ENCODE measurements around the gene POM121L2.
"Not testable (repeated sequence)": the region's sequence is repeated elsewhere in the genome, so short reads cannot be mapped to it uniquely, and the experiment has no call there.

Gene POM121L2

DNA sequence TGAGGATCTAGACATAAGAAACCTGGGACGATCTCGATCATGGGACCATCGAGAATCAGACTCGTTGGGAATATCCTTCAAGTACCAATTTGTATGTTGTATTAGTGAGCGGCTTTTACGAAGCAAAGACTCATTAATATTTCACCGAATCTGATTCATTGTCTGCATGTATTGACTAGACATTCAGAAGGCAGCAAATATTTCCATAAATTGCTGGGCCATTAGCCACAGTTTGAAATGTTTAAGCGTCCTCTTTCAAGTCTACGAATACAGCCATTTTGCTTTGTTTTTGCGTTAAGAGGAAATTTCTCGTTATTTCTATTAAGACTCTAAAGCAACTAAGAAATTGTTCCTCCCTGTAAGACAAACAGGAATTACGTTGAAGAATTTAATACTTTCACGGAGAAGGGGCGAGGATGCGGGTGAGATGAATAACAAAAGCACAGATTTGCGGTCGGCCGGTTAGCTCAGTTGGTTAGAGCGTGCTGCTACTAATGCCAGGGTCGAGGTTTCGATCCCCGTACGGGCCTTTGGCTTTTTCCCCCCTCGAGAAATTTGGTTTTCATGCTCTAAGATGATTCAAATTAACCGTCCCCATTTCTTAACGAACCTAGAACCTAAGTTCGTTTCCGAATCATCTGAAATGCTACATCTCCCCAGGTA, 18.5 kb downstream of the POM121L2 start:
- no peak for DNase-seq

DNA sequence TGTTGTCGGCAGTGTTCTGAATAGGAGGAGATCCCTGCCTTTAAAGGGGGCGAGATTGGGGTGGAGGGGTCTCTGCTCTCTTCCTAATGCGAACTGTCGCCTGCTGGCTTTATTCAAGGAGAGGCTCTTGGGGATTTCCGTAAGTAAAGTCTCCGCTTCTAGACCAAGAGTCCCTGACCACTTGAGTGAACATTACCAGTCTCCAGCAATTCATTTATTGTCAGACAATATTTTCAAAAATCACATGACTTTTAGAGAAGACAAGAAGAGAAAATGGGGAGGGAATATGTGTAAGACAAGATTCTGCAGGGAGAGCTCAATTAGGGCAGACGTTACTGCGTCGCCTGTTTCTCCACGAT, 21.2 kb downstream of the POM121L2 start:
- no peak for DNase-seq

DNA sequence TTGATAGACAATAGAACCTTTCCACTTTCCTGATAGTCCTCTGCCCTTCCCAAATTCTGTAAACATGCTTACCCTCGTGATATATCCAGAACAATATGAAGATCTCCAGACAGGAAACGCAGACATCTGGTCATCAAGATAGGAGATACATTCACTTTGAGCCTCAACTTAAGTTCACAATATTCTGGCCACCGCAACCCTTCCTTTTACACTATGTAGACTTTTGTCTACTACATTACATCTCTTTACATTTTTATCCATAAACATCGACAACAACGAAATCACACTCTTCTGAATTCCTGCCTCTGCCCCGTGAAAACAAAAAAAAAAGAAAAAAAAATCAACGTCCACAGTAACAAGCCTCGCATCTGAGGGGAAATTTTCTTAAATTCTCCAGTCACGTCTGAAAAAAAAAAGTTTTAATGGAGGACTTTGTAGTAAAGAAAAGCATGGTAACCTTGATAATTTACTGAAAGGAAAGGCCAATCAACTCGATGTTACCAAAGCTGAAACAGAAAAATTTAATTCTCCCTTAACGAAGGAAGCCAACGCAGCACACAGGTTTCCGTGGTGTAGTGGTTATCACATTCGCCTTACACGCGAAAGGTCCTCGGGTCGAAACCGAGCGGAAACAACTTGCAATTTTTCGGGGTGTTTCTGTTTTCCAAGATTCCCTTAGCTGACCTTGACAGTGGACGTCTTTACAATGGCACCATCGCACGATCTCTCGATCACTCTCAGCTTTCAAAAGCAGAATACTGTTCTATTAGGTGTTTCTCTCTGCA, 21.8 kb downstream of the POM121L2 start:
- no peak for DNase-seq

DNA sequence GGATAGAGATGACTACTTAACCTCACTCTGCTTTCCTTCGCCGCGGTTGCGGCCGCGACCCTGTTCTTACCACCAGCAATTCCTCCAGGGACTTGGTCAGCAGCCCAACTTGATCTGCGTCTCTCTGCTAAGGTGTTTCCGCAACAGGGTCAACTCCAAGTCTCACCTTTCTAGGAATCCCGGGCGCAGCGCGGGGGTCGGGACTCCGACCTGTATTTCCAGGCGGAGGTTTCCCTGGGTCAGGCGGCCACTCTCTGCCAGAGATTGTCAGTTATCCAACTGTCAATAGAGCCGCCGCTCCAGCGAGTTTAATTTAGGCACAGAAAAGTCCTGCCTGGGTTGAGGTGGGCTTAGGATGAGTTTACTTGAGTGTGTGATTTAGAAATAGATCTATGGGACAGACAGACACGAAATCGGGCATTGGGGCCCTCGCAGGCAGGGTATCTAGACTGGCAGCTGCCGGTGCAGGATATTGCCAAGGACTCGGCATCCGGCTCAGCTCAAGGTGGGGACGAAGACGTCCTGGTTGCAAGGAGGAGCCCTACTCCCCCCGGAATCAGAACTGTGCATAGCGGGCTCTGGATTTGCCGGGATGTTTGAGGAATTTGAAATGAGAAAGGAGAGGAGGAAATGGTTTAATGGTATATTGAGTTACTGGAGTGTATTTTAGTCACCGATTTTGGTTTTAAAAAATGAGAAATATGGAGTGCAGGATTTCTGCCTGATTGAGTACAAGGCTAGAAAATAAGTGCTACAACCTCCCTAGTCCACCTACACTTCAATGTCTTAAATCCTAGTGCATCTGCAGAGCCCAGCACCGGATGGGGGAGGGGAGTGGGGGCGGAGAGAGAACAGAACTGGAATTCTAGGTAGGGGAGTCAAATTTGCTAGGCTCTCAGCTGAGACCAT, 23.7 kb downstream of the POM121L2 start:
- DNase-seq = no peak

DNA sequence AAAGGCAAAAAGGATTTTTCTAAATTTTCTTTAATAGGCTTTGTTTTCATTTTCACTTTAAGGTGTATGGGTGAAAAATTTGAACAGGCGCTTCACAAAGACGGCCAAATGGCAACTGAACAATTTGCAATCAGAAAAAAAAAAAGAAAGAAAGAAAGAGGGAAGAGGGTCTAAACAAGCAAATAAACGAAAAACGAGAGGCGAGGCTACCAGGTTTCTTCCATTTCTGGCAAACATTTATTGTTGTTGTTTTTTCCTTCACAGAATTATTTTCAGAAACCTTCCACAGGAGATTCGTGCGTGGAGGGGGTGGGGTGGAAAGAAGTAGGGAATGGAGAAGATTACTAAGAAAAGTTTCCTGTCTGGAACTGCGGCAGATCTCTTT, 24.3 kb downstream of the POM121L2 start:
- no peak for DNase-seq

DNA sequence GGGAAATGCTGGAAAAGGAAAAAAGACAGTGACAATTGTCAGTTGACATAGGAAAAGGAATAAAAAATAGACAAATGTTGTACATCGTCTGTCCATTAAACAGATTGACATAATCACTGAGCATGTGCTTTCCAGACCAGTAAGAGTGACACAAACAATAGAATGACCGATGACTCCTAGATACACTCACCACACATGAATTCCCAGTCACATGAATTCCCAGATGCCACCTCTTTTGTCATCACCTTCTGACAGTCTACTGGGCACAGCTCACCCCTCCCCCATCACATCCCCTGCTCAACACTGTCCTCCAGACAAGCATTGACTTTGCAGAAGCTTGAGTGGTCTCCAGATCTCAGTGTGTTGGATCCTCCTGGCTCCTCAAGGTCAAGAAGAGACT, 25.9 kb downstream of the POM121L2 start:
- DNase-seq = no peak

DNA sequence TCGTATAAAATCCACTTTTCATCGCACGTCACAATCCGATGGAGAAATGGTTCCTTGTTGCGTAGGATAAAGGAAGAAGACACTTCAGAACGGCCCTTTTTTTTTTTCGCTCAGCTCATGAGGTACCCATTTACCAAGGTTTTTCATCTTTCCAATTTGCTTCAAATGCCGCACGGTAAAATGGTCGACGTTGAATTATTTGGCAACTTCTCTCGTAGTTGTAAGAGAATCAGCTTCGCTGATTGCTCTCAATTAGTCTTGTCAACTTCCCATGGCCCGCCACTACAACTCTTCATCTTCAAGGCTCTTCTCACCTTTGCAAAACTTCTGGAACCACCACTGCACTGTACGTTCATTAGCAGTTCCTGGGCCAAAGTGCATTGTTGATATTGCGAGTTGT, 28.8 kb downstream of the POM121L2 start:
- no peak for DNase-seq

DNA sequence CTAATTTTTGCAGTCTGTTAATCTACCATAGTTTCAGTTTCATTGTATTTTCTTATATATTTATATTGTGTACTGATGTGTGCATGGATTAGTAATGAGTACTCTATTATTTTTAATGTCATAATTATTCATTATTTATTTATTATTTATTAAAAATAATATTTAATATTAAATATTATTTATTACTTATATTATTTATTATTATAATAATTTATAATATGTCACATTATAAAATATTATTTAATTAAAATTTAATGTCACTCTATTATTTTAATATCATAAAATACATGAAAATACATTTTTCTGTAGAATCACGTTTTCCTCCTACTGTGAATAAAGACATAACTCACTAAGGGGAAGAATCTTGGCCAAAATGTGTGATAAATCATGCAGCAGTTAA, 30.5 kb downstream of the POM121L2 start:
- DNase-seq = no peak

DNA sequence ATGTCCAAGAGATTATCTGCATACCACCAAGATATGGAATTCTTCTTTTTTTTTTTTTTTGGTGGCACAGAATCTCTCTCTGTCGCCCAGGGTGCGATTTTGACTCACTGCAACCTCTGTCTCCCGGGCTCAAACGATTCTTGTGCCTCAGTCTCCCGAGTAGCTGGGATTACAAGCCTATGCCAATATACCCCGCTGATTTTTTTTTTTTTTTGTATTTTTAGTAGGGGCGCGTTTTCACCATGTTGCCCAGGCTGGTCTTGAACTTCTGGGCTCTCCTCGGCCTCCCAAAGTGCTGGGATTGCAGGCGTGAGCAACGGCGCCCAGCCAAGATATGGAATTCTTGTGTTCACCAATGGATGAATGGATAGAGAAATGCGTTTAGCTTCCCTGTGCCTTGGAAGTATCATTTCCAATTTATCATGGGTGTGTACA, 31.0 kb downstream of the POM121L2 start:
- no peak for DNase-seq

DNA sequence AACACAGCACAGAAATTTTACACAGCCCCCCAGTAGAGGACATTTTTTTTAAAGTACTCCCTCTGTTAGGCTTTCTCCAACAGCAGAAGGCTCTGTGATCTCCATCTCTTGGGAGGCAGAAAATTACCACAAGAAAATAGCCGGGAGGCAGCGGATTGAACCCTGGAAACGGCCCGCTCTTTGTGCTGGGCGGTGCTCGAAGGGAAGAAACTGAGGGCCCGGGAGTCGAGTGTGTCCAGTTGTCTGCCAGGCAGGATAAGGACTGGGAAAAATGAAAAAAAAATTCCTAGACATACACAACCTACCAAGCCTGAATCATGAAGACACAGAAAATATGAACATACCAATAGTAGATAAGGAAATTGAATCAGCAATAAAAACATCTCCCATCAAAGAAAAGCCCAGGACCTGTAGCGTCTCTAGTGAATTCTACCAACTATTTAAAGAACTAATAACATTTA, 31.5 kb downstream of the POM121L2 start:
- no peak for DNase-seq

DNA sequence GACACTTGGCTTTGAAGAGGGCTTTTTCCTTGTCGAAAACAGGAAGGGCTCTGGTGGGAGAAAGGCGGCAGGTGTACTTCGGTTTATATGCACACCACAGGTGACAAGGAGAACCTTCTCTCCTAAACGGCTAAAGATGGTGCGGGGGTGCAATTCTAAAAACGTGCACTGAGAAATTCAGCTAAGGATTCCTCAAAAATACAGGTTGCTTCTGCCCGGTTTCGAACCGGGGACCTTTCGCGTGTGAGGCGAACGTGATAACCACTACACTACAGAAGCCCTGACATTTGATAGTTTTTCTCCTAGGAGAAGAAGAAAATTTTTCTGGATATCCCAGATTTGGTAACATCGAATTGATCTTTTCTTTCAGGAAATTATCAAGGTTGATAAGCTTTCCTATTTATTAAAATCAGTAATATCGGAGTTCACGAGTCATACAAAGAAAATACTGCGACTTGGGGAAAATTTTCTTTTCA, 32.0 kb downstream of the POM121L2 start:
- DNase-seq = peak; percentile 27

DNA sequence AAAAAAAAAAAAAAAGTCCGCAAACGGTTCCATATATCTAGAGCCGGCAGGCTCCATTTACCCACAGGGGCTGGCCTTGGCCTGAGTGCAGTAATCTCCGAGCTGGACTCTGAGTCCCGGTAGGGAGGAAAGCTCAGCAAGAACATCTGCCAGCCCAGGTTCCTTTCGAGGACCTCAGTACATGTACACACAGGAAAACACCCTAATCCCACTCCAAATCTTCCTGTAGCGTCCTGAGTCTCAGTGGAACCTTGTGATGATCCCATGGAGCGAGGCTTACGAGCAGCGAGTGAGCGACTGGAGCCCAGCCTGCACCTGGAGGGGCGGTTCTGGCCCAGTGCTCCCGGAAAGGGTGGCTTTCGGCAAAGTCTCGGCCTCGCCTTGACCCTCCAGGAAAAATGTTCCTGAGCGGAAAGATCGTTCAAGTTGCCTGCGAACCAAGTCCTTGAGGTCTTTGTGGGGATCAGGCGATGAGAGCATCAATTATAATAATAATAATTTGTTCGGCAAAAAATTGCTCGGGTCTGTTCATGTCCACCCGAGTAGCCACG, 32.5 kb downstream of the POM121L2 start:
- DNase-seq = no peak

DNA sequence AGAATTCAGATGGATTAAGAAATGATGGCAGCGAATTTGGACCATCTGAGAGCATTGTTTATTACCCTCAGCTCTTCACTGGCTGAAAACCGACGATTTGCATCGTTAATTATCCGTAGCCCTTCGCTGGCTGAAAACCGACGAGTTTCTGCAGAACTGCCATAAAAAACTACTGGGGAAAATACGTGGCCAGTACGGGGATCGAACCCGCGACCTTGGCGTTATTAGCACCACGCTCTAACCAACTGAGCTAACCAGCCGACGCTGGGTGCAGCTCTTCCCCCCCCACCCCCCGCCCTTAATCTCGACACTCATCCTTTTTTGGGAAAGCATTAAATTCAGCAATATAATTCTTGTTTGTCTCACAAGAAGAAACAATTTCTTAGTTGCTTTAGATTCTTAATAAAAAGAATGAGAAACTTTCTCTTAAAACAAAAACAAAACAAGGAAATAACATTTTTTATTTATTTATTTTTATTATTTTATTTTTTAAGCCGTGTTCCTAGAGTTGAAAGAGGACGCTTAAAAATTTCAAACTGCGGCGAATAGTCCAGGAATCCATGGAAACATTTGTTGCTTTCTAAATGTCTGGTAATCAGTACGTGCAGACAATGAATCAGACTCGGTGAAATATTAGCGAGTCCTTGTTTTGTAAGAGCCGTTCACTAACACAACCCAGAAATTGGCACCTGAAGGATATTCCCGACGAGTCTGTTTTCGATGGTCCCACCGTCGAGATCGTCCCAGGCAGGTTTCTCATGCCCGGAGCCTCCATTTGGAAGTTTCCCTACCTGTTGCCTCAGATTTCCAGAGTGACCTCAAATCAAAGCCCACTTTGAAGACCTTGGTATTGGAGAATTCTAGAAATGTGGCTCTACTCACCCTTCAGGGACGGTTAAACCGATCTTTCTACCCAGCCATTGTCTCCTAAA, 36.8 kb downstream of the POM121L2 start:
- DNase-seq = no peak

DNA sequence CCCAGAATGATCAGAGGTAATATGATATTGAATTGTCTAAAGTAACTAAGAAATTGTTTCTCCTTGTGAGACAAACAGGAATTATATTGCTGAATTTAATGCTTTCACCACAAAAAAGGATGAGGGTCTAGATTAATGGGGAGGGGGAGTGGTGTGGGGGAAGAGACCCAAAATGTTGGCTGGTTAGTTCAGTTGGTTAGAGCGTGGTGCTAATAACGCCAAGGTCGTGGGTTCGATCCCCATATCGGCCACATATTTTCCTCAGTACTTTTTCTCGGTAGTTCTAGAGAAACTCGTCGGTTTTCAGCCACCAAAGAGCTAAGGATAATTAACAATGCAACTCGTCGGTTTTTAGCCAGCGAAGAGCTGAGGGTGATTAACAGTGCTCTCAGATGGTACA, 38.3 kb downstream of the POM121L2 start:
- no peak for DNase-seq

DNA sequence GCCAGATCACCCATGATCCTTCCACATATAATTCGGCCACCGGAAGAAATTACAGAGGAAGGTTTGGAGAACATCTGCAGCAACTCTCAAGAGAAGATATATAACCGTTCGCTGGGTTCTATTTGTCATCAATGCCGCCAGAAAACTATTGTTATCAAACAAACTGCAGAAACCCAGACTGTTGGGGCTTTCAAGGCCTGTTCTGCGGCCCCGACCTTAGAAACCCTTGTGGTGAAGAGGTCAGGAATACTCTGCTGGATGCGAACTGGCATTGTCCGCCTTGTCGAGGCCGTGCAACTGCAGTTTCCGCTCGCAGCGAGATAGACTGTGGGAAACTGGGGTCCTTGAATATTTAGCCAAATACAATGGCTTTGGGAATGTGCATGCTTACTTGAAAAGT, 43.3 kb downstream of the POM121L2 start:
- DNase-seq = no peak

DNA sequence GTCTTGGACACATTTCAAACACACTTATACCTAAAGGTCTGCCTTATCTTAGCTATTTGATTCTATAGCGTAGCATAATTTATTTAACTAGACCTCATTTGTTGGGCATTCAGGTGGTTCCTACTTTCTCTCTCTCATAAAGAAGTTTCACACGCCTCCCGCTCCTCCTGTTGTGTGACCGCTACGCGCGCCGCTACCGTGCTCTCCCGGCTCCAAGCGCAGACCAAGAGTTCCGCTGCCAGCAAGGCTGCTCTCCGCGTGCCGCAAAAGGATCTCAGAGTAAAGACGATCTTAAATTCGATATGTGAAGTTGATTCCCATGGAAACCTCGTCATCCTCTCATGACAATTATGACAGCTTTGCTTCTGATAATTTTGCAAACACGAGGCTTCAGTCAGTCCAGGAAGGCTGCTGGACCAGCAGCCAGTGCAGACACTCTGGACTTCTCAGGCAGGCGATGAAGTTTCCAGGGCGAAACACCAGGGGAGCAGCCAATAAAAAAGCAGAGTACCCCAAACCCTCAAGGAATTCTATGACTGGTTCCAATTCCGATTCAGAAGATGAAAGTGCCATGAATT, 44.1 kb downstream of the POM121L2 start:
- no peak for DNase-seq

DNA sequence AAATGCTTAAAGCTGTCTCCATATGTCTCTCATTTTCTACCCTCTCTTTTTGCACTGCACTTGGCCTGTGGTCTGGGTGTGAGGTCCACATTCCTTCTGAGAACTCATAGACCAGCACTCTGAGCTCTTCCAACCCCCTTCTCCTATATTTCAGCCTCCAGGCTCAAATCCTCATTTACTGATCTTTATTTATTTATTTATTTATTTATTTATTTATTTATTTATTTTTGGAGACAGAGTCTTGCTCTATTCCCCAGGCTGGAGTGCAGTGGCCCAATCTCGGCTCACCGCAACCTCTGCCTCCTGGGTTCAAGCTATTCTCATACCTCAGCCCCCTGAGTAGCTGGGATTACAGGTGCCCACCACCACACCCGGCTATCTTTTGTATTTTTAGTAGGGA, 45.1 kb downstream of the POM121L2 start:
- DNase-seq = not testable (repeated sequence)

DNA sequence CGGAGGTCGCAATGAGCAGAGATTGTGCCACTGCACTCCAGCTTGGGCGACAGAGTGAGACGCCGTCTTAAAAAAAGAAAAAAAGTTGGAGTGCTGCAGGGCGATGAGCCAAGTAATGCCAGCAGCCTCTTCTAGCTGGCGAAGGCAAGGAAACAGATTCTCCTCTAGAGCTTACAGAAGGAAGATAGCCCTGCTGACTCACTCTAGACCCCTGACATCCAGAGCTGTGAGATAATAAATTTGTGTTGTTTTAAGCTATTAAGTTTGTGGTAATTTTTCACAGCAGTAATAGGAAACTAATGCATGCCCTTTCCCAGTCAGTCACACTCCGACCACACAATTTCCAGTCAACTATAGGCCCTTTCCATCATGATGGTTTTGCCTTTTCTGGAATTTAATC, 48.2 kb downstream of the POM121L2 start:
- no peak for DNase-seq

DNA sequence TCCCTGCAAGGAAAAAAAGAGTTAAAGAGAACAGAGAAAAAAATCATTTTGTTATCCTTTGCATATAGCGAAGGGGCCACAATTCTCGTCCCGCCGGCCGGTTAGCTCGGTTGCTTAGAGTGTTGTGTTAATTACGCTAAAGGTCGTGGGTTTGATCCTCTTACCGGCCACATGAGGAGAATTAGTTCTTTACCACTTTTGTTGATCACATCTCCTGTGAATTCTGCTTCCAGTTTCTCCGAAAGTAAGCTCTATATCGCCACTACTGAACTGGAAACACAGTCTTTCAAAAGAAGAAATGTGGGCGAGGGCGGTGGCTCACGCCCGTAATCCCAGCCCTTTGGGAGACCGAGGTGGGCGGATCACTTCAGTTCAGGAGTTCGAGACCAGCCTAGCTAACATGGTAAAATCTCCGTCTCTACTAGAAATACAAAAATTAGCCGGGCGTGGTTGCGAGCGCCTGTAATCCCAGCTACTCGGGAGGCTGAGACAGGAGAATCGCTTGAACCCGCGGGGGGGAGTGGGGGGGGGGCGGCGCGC, 51.2 kb downstream of the POM121L2 start:
- DNase-seq = no peak

DNA sequence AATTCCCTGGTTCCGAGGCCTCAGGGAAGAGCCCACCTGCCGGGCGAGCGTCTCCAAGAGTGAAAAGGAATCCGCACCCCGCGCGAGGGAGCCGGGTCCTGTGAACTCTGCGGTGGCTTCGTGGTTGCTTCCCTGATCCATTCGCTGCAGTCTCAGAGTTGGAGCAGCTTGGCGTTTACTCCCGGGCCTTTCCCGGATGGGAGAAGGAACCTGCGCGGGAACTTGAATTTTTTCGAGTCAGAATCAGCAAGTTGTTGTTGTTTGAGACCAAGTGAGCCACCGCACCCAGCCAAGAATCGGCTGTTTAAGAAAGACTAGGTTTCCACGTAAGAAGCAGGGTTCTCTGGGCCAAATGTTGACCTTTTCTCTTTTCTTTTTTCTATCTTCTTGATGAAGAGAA, 51.7 kb downstream of the POM121L2 start:
- DNase-seq = no peak
